Activated T-cell treated with anti-CD3 and anti-CD28 coated beads, Interleukin-2, amount 50 U/mL, for 48 hours (primary cell): ENCODE results near the gene DDAH2.

Source experiments
- DNase-seq, 2 experiments: peaks; one replicate each; pipeline ENCODE4 v3.0.0-alpha.2; 2020

DDAH2 gene

DNA sequence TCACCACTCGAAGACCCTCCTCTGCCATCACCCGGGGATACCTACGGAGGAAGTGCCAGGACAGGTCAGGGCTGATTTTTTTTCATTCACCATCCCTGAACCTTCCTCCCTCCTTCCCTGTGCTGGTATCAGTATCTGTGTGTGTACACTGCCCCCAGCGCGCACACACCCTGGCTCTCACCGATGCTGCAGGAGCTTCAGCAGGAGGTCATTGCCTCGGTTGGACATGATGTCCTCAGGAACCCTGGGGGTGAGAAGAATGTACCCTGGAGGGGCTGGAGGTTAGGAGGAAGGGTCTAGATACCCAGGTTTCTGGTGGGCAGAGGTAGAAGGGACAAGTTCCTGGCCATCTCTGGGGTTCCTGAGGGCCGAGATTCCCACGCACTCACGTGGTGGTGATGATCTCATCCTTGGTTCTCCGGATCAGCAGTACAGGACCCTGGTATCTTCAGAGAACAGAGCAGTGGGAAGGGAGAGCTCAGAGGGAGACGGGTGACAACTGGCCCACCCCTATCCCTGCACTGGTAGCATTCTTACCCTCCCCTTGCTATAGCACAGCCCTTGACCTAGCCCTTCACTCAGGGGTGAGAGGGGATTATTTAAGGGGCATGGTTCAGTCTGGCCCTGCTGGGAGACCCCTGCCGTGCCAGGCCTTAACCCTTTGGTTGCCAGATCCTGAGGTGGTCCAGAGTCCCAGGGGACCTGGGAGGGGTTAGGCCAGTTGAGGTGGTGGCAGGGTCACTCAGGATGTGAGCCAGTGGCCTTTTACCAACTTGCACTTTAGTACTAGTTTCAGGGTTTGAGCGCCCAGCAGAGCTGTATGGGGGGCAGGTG lies 41.0 kb downstream of the DDAH2 start:
- DNase-seq = no peak

DNA sequence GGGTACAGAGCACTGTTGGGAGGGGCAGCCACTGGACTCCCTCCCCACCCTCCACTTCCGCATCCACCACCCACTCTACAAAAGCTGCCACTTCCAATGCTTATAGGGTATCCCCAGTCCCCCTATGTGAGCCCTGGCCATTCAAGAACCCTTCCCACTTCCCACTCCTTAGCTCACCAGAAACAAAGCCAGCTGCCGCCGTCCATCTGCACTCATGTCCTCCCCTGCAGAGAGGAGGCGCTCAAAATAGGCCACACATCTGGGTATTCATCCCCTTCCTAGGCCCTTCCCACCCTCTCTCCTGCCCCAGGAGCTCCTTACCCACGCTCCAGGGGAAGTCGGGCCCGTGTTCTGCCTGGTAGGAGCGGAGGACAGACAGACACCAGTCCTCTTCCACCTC lies 41.8 kb downstream of the DDAH2 start:
- no peak for DNase-seq

DNA sequence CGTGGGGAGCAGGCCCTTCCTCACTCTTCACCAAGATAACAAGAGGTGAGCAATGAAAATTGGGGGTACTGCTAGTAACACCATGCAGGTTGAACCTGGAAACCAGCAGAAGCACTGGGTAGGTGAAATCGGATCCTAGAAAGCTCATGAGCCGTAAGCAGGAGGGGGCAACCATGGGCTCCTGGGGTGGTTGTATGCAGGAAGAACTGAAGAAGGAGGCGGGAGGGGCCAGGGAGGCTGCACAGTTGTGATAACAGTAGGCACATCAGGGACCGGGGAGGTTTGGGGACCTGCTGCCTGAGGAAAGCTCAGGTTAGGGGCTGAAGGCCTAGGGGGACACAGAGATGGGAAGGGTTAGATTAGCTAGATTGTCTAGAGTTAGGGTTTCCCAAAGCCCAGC lies 42.6 kb downstream of the DDAH2 start:
- no peak for DNase-seq

DNA sequence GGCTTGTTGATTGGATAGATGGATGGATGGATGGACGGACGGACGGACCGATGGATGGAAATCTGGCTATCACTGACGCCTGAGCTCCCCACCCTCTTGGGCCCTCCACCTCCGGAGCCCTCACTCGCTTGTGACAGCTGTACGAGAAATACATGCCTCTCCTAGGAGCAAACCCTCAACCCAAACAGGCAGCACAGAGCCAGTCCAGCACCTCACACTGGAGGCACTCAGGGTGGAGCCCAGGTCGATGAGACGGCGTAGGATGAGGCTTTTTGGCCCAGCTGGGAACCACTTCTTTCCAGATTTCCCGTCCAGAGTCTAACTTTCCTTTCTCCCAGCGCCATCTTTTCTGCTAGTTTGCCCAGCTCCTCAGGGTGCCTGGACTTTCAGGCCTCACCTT lies 45.5 kb downstream of the DDAH2 start:
- no peak for DNase-seq

DNA sequence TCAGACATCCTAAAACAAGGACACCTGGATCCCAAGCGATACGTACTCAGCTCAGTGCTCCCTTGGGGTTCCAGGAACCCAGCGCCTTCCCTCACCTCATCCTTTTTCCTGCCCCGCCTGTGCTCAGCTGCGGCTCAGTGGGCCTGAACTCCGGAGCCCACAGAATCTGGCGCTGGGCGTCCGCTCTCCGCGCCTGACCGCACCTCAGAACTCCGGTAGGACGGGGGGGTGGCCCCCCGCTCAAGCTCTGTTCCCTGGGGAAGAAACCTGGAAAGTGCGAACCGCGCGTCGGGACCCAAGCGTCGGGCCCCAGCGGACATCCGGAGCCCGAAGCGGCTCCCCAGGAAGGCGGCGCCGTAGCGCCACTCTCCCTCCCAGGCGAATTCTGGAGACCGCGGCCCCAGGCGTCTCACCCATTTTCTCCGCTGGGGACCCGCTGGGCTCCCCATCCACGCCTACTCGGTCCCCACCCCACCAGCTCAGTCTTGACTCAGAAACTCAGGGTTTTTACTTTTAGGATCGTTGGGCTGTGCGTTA lies 47.9 kb downstream of the DDAH2 start:
- peak; percentile 60 to 70 for DNase-seq

DNA sequence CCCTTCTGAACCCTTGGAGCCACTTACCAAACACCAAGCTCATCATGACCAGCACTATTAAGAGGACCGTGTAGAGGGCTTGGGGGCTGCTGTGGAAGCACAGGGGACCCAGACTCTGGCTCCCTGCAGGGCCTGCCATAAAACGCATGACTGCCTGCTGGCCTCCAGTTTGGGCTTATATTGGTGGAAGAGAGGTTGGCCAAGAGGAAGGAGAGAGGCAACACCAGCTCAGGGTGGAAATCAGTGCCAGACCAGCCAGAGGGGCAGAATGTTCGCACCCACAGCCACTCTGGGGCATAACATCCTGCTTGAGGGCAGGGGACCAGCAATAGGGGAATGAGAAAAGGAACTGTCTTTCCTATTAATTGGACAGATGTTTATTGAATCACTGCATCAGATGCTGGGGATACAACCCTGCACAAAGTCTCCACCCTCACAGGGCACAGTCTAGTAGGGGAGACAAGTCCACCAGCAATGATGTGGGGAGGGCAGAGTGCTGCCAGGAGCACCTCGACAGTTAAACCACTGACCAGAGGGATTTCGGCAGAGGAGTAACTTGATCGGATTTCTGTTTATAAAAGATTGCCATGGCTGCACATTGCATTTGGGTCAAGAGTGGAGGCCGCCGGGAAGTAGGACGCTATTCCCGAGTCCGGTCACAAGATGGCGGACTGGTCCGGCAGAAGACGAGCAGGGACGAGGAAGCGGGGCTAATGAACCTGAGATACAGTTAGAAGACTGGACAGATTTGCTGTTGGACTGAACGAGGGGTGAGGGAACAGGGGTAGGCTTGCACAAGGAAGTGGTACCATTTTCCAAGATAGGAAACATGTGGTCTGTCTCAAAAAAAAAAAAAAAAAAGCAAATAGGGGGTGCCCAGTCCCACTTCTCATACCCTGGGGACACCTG lies 48.6 kb downstream of the DDAH2 start, which contains the start of gene LY6G5C:
Gene LY6G5C, minus strand, starts transcription at position 842 of the 909 bp plus-strand sequence. Its CDS starts 694 bp downstream, at position 148.
- DNase-seq = peak; percentile 76 to 80

DNA sequence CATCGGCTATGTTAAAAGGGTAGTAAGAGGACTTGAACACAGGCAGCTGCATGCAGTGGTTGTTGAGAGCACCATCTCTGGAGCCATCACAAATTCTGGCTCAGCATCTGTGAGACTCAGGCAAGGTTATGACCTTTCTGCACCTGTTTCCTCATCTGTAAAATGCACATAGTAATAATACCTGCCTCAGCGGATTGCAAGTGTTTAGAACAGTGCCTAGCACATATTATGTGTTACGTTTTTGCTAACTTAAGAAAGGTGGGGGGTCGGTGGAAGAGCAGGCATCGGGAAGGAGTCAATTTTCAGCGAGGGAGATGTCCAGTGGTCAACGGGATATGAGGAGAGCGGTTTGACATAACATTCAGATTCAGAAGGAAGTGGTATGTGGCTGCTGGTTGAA lies 51.1 kb downstream of the DDAH2 start:
- DNase-seq = no peak
